Upper lobe of left lung (tissue), 6 donors: ENCODE results near the gene HOXD12. TPM values are rescaled to one million over a fixed set of nuclear protein-coding genes. Genes with fewer than 3 reads are reported as not detected.

Experiments
- ATAC-seq, 2 donors: fragments of 200-7000 bp; cut with Tn5 transposase; one replicate each; pipeline ENCODE4 v1.9.1; 2022; ENCODE audit warnings: mild to moderate bottlenecking in 2 of 2, moderate library complexity in 2 of 2; ENCODE audit not compliant: low FRiP score in 2 of 2
- DNase-seq, 2 donors: peaks; one replicate each; pipeline ENCODE4 v3.0.0-alpha.2; 2019 to 2020
- H3K27ac ChIP-seq, 4 donors: fragments of 200-600 bp; sonication (generic); one replicate each; pipeline ENCODE4 v1.5.1; 2016 to 2019
- H3K27me3 ChIP-seq, 4 donors: fragments of 200-600 bp; sonication (generic); one replicate each; pipeline ENCODE4 v1.5.1; 2017 to 2019
- H3K36me3 ChIP-seq, 4 donors: fragments of 200-600 bp; sonication (generic); one replicate each; pipeline ENCODE4 v1.5.1; 2016 to 2019
- H3K4me1 ChIP-seq, 4 donors: fragments of 200-600 bp; sonication (generic); one replicate each; pipeline ENCODE4 v1.5.1; 2018 to 2019
- H3K4me3 ChIP-seq, 4 donors: fragments of 200-600 bp; sonication (generic); one replicate each; pipeline ENCODE4 v1.5.1; 2017 to 2019; ENCODE audit warnings: mild to moderate bottlenecking in 2 of 4, moderate library complexity in 1 of 4
- H3K9me3 ChIP-seq, 4 donors: fragments of 200-600 bp; sonication (generic); one replicate each; pipeline ENCODE4 v1.5.1; 2018 to 2019
- EP300 ChIP-seq, 4 donors: sonication (generic); formaldehyde crosslinking; IDR thresholded peaks; one replicate each; pipeline ENCODE4 v1.5.1; 2017; ENCODE audit warnings: antibody characterized with exemption in 4 of 4, control low read depth in 2 of 4
- POLR2A ChIP-seq, 4 donors: fragments of 450-650 bp; IDR thresholded peaks; one replicate each; pipeline ENCODE4 v1.5.1; 2016 to 2017; ENCODE audit warnings: antibody characterized with exemption in 4 of 4, mild to moderate bottlenecking in 2 of 4
- POLR2AphosphoS5 ChIP-seq, 2 donors: sonication (generic); formaldehyde crosslinking; IDR thresholded peaks; one replicate each; pipeline ENCODE4 v1.5.1; 2017; ENCODE audit warnings: antibody characterized with exemption in 2 of 2
- WGBS, 2 donors: methylation state at CpG; one replicate each; pipeline ENCODE4 v1.1.5; 2017 to 2018; 5-methylcytosine and 5-hydroxymethylcytosine counted together
- total RNA-seq, 6 donors: library from RNA; depleted of rRNA in 4 of 6; stranded (reverse); fragments of >200 nt in 4 of 6; gene quantifications; one replicate each; pipeline versions ENCODE4 v1.1.0 to v1.2.1, GENCODE V29; 2016 to 2021
- TF ChIP-seq, protein P1 (sequence below), 6 experiments: fragments of 450-650 bp in 4 of 6; fragments of 200-600 bp in 2 of 6; sonication (generic) in 2 of 6; IDR thresholded peaks; one replicate each; pipeline ENCODE4 v1.5.1; 2016 to 2019; ENCODE audit warnings: antibody characterized with exemption in 6 of 6
- donor health status: DM: no; HTN: no; CAD: no; lungs with moderate emphysema.
- donor health status: DM: no; HTN: yes; CAD: no; lungs with severe emphysema.

The HOXD12 gene
- total RNA-seq, 6 donors from 2014 or later, result not detected

- Histone ChIP-seq H3K4me3 (peak within 1 kb of the TSS in 3 of 4 donors; percentile 22 to 42 (median 42)), H3K4me1 (peaks cover 20 to 33% (median 21%) of the 10 kb centered on the region in 4 donors), H3K27ac (no peak within 1 kb of the TSS), H3K27me3 (peaks cover 0 to 81% (median 46%) of the 10 kb centered on the region in 4 donors), H3K36me3 (no peaks in the 10 kb centered on the region), H3K9me3 (no peaks in the 10 kb centered on the region)
- TF ChIP-seq POLR2A (IDR thresholded peaks at IDR 0.05), result no peak
- no peak for TF ChIP-seq POLR2AphosphoS5 (IDR thresholded peaks at IDR 0.05)
- TF ChIP-seq, protein P1, sequence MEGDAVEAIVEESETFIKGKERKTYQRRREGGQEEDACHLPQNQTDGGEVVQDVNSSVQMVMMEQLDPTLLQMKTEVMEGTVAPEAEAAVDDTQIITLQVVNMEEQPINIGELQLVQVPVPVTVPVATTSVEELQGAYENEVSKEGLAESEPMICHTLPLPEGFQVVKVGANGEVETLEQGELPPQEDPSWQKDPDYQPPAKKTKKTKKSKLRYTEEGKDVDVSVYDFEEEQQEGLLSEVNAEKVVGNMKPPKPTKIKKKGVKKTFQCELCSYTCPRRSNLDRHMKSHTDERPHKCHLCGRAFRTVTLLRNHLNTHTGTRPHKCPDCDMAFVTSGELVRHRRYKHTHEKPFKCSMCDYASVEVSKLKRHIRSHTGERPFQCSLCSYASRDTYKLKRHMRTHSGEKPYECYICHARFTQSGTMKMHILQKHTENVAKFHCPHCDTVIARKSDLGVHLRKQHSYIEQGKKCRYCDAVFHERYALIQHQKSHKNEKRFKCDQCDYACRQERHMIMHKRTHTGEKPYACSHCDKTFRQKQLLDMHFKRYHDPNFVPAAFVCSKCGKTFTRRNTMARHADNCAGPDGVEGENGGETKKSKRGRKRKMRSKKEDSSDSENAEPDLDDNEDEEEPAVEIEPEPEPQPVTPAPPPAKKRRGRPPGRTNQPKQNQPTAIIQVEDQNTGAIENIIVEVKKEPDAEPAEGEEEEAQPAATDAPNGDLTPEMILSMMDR (IDR thresholded peaks at IDR 0.05), result no peak
- TF ChIP-seq EP300 (IDR thresholded peaks at IDR 0.05), result no peak
- DNase-seq, result peak in 1 of 2 donors; percentile 88
- peak in 1 of 2 donors; percentile 80 for ATAC-seq
- 4 to 8% methylated on average over 13 to 37 of the region's 64 CpGs for WGBS, 2 donors
These were observed 29.6 kb downstream of the HOXD12 start, which contains the start of gene HOXD8 for GRCh38 chr2:176128982-176129796. Gene HOXD8 (plus strand): TSS chr2:176129705. CDS start chr2:176130367, 662 bp downstream.

- Histone ChIP-seq H3K36me3 (no peaks in the 10 kb centered on the region), H3K4me3 (peak overlapping the region in 3 of 4 donors; percentile 22 to 42 (median 42)), H3K27me3 (peaks cover 0 to 81% (median 42%) of the 10 kb centered on the region in 4 donors), H3K4me1 (peaks cover 20 to 33% (median 21%) of the 10 kb centered on the region in 4 donors), H3K27ac (no peak overlapping the region), H3K9me3 (no peaks in the 10 kb centered on the region)
- DNase-seq, result no peak
- TF ChIP-seq, protein P1 (IDR thresholded peaks at IDR 0.05), result no peak
- TF ChIP-seq EP300 (IDR thresholded peaks at IDR 0.05), result no peak
- TF ChIP-seq POLR2AphosphoS5 (IDR thresholded peaks at IDR 0.05), result no peak
- no peak for TF ChIP-seq POLR2A (IDR thresholded peaks at IDR 0.05)
- 0% methylated on average over 12 of the region's 43 CpGs; no CpG with 5 or more reads in 1 of the 2 donors for WGBS, 2 donors
- peak in 1 of 2 donors; percentile 41 for ATAC-seq
These were observed 30.2 kb downstream of the HOXD12 start for GRCh38 chr2:176129813-176130146.

- ATAC-seq, result peak in 1 of 2 donors; percentile 73
- DNase-seq, result peak in 1 of 2 donors; percentile 90
- H3K4me1 ChIP-seq, result peaks cover 20 to 33% (median 21%) of the 10 kb centered on the region in 4 donors
- H3K27me3 ChIP-seq, result peaks cover 0 to 78% (median 39%) of the 10 kb centered on the region in 4 donors
- peak overlapping the region in 3 of 4 donors; percentile 22 to 42 (median 42) for H3K4me3 ChIP-seq
- no peak overlapping the region for H3K27ac ChIP-seq
- no peaks in the 10 kb centered on the region for H3K36me3 ChIP-seq
- TF ChIP-seq EP300 (IDR thresholded peaks at IDR 0.05), result no peak
- no peak for TF ChIP-seq POLR2AphosphoS5 (IDR thresholded peaks at IDR 0.05)
- TF ChIP-seq, protein P1 (IDR thresholded peaks at IDR 0.05), result no peak
- TF ChIP-seq POLR2A (IDR thresholded peaks at IDR 0.05), result no peak
- H3K9me3 ChIP-seq, result no peaks in the 10 kb centered on the region
- WGBS, 2 donors, result 3 to 11% methylated on average over 9 to 25 of the region's 100 CpGs
These were observed 30.8 kb downstream of the HOXD12 start for GRCh38 chr2:176130147-176130956.

DNA sequence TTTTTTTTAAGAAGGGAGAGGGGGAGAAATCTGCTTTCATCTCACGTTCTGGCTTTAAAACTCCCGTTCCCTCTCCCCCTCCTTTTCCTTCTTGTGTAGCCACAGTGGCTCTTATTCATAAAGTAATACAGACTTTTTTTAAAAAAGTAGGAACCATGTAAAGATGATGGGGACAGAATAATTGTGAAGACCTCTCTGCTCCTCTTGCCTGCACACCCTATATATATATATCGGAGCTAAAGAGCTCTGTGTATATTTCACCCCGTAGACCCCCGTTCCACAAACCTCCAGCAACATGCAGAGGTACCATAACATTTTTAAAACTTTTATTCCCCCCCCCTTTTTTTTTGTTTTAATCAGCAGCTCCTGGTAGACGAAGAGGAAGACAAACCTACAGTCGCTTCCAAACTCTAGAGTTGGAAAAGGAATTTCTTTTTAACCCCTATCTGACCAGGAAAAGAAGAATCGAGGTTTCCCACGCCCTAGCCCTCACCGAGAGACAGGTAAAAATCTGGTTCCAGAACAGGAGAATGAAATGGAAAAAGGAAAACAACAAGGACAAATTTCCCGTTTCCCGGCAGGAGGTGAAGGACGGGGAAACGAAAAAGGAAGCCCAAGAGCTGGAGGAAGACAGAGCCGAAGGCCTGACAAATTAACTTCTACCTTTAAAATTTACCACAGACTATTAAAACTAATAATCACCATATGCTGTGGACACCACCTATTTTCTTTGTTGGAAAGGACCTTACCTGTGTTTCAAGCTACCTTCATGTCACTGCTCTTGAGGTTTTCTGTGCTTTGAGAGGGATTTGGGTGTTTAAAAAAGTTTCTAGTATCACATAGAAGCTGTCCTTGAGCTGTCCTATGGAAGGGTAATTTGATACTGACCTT lies 31.6 kb downstream of the HOXD12 start:
- 14 to 16% methylated on average over 15 of the region's 15 CpGs for WGBS, 2 donors
- Histone ChIP-seq H3K4me1 (peaks cover 24 to 39% (median 25%) of the 10 kb centered on the region in 4 donors), H3K36me3 (no peaks in the 10 kb centered on the region), H3K27me3 (peaks cover 0 to 81% (median 40%) of the 10 kb centered on the region in 4 donors), H3K27ac (no peak overlapping the region), H3K9me3 (no peaks in the 10 kb centered on the region), H3K4me3 (no peak overlapping the region)
- no peak for DNase-seq
- TF ChIP-seq POLR2AphosphoS5 (IDR thresholded peaks at IDR 0.05) (no peak), POLR2A (IDR thresholded peaks at IDR 0.05) (no peak), EP300 (IDR thresholded peaks at IDR 0.05) (no peak)
- TF ChIP-seq, protein P1 (IDR thresholded peaks at IDR 0.05), result no peak
- ATAC-seq, result no peak
